K562 (cell line): ENCODE data around the gene DCAF10. TPM values are rescaled to one million over a fixed set of nuclear protein-coding genes. Genes with fewer than 3 reads are reported as not detected.

Experiments used
- AFF4 ChIP-seq: sonication (generic); formaldehyde crosslinking; IDR thresholded peaks from 2 replicates; pipeline ENCODE4 v1.8.0; 2023; ENCODE audit warnings: mild to moderate bottlenecking, missing genetic modification reagents
- ATF3 ChIP-seq, 2 experiments: fragments of 450-650 bp in 1 of 2; sonication (generic) in 1 of 2; formaldehyde crosslinking in 1 of 2; IDR thresholded peaks in 1 of 2; conservative IDR thresholded peaks in 1 of 2; 2 replicates each; pipeline versions ENCODE4 v1.6.1 to v1.8.1; 2016 to 2023; ENCODE audit warnings: mild to moderate bottlenecking in 2 of 2, moderate library complexity in 2 of 2, inconsistent platforms in 1 of 2, missing genetic modification reagents in 1 of 2
- CBX2 ChIP-seq: fragments of 200-600 bp; sonication (generic); IDR thresholded peaks from one replicate; pipeline ENCODE4 v1.6.1; 2012; ENCODE audit warnings: mild to moderate bottlenecking, low read length, inconsistent platforms; ENCODE audit not compliant: insufficient read depth, poor library complexity, severe bottlenecking
- CHD4 ChIP-seq: fragments of 200-600 bp; sonication (generic); IDR thresholded peaks from 3 replicates; pipeline ENCODE4 v1.6.1; 2012; ENCODE audit warnings: low read depth, mild to moderate bottlenecking, mixed read lengths, low read length, inconsistent platforms; ENCODE audit not compliant: insufficient read depth, insufficient replicate concordance, poor library complexity, severe bottlenecking
- E4F1 ChIP-seq: fragments of 250-450 bp; sonication (Bioruptor Pico); IDR thresholded peaks from 2 replicates; pipeline ENCODE4 v1.5.0; 2021; ENCODE audit warnings: mild to moderate bottlenecking, borderline replicate concordance
- ERF ChIP-seq: fragments of 450-650 bp; formaldehyde crosslinking; IDR thresholded peaks from 2 replicates; pipeline ENCODE4 v1.4.0; 2020; ENCODE audit warnings: mild to moderate bottlenecking, mixed read lengths
- GATAD2B ChIP-seq: fragments of 450-650 bp; IDR thresholded peaks from 2 replicates; pipeline ENCODE4 v1.6.1; 2017; ENCODE audit warnings: mild to moderate bottlenecking, borderline replicate concordance
- HCFC1 ChIP-seq: IDR thresholded peaks from 2 replicates; pipeline ENCODE4 v1.6.1; 2012; ENCODE audit warnings: low read depth, low read length, improper control_type of control experiment
- HOXB6 ChIP-seq: fragments of 250-450 bp; sonication (Bioruptor Pico); IDR thresholded peaks from 2 replicates; pipeline ENCODE4 v1.5.1; 2022; ENCODE audit warnings: mild to moderate bottlenecking, borderline replicate concordance
- MAZ ChIP-seq, 2 experiments: fragments of 450-650 bp in 1 of 2; sonication (generic) in 1 of 2; formaldehyde crosslinking; IDR thresholded peaks in 1 of 2; conservative IDR thresholded peaks in 1 of 2; 2 replicates each; pipeline versions ENCODE4 v1.4.0 to v1.5.0; 2020; ENCODE audit warnings: mild to moderate bottlenecking in 1 of 2, missing genetic modification reagents in 1 of 2
- MXD1 ChIP-seq: fragments of 250-450 bp; sonication (Bioruptor Pico); IDR thresholded peaks from 2 replicates; pipeline ENCODE4 v1.8.0; 2021; ENCODE audit warnings: borderline replicate concordance, mild to moderate bottlenecking, moderate library complexity; ENCODE audit not compliant: poor library complexity, severe bottlenecking
- RAD21 ChIP-seq, 2 experiments: fragments of 250-450 bp in 1 of 2; fragments of 450-650 bp in 1 of 2; sonication (Bioruptor Pico) in 1 of 2; formaldehyde crosslinking in 1 of 2; IDR thresholded peaks in 1 of 2; conservative IDR thresholded peaks in 1 of 2; 2 replicates each; pipeline versions ENCODE4 v1.4.0 to v1.8.0; 2020 to 2022; ENCODE audit warnings: mild to moderate bottlenecking in 2 of 2, moderate library complexity in 1 of 2
- TAF1 ChIP-seq: IDR thresholded peaks from 2 replicates; pipeline ENCODE4 v1.6.1; 2011; ENCODE audit warnings: mild to moderate bottlenecking, low read length, moderate library complexity; ENCODE audit not compliant: insufficient read depth, control insufficient read depth, severe bottlenecking; ENCODE audit errors: extremely low read depth
- TBL1XR1 ChIP-seq, 2 experiments: IDR thresholded peaks; 2 replicates each; pipeline ENCODE4 v1.6.1; 2012; ENCODE audit warnings: improper control_type of control experiment in 2 of 2, low read length in 2 of 2, mild to moderate bottlenecking in 1 of 2
- TRIM28 ChIP-seq: fragments of 450-650 bp; IDR thresholded peaks from 2 replicates; pipeline ENCODE4 v1.6.1; 2017
- ZBTB7A ChIP-seq: IDR thresholded peaks from 2 replicates; pipeline ENCODE4 v1.6.1; 2011; ENCODE audit warnings: low read depth, mild to moderate bottlenecking, low read length, moderate library complexity, borderline replicate concordance; ENCODE audit not compliant: control insufficient read depth
- ZFP30 ChIP-seq: fragments of 250-450 bp; sonication (Bioruptor Pico); IDR thresholded peaks from 2 replicates; pipeline ENCODE4 v1.8.0; 2022; ENCODE audit warnings: moderate library complexity, mild to moderate bottlenecking, inconsistent platforms, borderline replicate concordance
- ZNF668 ChIP-seq: fragments of 250-450 bp; sonication (Bioruptor Pico); IDR thresholded peaks from 2 replicates; pipeline ENCODE4 v1.8.0; 2022; ENCODE audit warnings: mild to moderate bottlenecking, inconsistent platforms
- polyA plus RNA-seq, 8 experiments: library from polyadenylated mRNA; depleted of rRNA in 4 of 8; stranded (reverse) in 5 of 8; unstranded in 3 of 8; fragments of >200 nt; fragmentation: Nextera tagmentation in 2 of 8; fragmentation: Illumina TruSeq in 1 of 8; extraction: Ambion mirVana in 2 of 8; extraction: Trizol in 1 of 8; gene quantifications; 2 replicates each; pipeline versions ENCODE4 v1.2.1 to v1.2.3, GENCODE V29; 2011 to 2014; ENCODE audit warnings: inconsistent platforms in 1 of 8, missing spikeins in 1 of 8
- total RNA-seq, 7 experiments: library from RNA; depleted of rRNA in 6 of 7; stranded (reverse); fragments of >200 nt in 6 of 7; fragmentation: Illumina TruSeq in 2 of 7; extraction: Trizol in 2 of 7; gene quantifications; 2 replicates each; pipeline versions ENCODE4 v1.2.1 to v1.2.3, GENCODE V29; 2011 to 2021; ENCODE audit warnings: low replicate concordance in 1 of 7

DCAF10 gene
- total and polyA plus RNA-seq, 9 of the 15 experiments (the other 6 are each of a cell fraction or from before 2014, with no cell fraction given) = 6.8 to 40.1 (median 16.9) TPM

GRCh38 chr9:37753489-37754190 lies 47.0 kb upstream of the DCAF10 start, which contains the start of gene TRMT10B (continued):
- no peak for TF ChIP-seq TBL1XR1 (IDR thresholded peaks at IDR 0.05; ENCODE audit: low read length in 2 of 2)
- TF ChIP-seq HCFC1 = peak; percentile 87
- no peak for TF ChIP-seq ZFP30 (CRISPR knock-in tag)
- no peak for TF ChIP-seq MXD1
- TF ChIP-seq CHD4 = no peak
- no peak for TF ChIP-seq HOXB6
- peak; percentile 57 for TF ChIP-seq TAF1
- no peak for TF ChIP-seq ZNF668 (CRISPR knock-in tag)
- TF ChIP-seq RAD21 (CRISPR knock-in tag; conservative IDR thresholded peaks at IDR 0.05 in 1 of 2, IDR thresholded peaks at IDR 0.05 in 1 of 2) = no peak
- TF ChIP-seq ATF3 (IDR thresholded peaks at IDR 0.05) = no peak
- TF ChIP-seq ATF3 (CRISPR knock-in tag; conservative IDR thresholded peaks at IDR 0.05) = no peak
- TF ChIP-seq TRIM28 = no peak
- TF ChIP-seq AFF4 (CRISPR knock-in tag) = no peak
- TF ChIP-seq CBX2 = no peak
- no peak for TF ChIP-seq GATAD2B
- TF ChIP-seq MAZ (CRISPR knock-in tag; conservative IDR thresholded peaks at IDR 0.05 in 1 of 2, IDR thresholded peaks at IDR 0.05 in 1 of 2) = peak; percentile 78 to 79
- no peak for TF ChIP-seq ERF (CRISPR knock-in tag)
- peak; percentile 88; the same call in 1 of the 2 replicates for TF ChIP-seq ZBTB7A
- no peak for TF ChIP-seq E4F1 (CRISPR knock-in tag)
